Osteoblast (primary cell): ENCODE results near the gene FBXL4. TPM values are rescaled to one million over a fixed set of nuclear protein-coding genes. Genes with fewer than 3 reads are reported as not detected.

Source experiments
- DNase-seq: peaks from one replicate; pipeline ENCODE4 v3.0.0; 2011; ENCODE audit warnings: low spot score, mixed read lengths; ENCODE audit not compliant: insufficient read length; ENCODE audit errors: missing footprints
- H2AFZ ChIP-seq: 2 replicates; pipeline ENCODE4 v1.6.0; 2011; ENCODE audit warnings: mild to moderate bottlenecking, low read length
- H3K27ac ChIP-seq: 2 replicates; pipeline ENCODE4 v1.5.1; 2011; ENCODE audit warnings: mild to moderate bottlenecking, low read depth, low read length, moderate library complexity
- H3K27me3 ChIP-seq: 2 replicates; pipeline ENCODE4 v1.6.0; 2012; ENCODE audit warnings: mild to moderate bottlenecking, control low read depth, inconsistent platforms, low read length, moderate library complexity; ENCODE audit not compliant: insufficient read depth
- H3K36me3 ChIP-seq: 2 replicates; pipeline ENCODE4 v1.5.1; 2011; ENCODE audit warnings: mild to moderate bottlenecking, low read length, control low read depth, moderate library complexity; ENCODE audit not compliant: insufficient read depth
- H3K4me1 ChIP-seq: 2 replicates; pipeline ENCODE4 v1.5.1; 2011; ENCODE audit warnings: mild to moderate bottlenecking, low read length, control low read depth, moderate library complexity; ENCODE audit not compliant: insufficient read depth
- H3K4me2 ChIP-seq: 2 replicates; pipeline ENCODE4 v1.6.0; 2011; ENCODE audit warnings: mild to moderate bottlenecking, low read length; ENCODE audit not compliant: insufficient read depth
- H3K4me3 ChIP-seq: fragments of 200-600 bp; sonication (generic); 3 replicates; pipeline ENCODE4 v1.5.1; 2012; ENCODE audit warnings: mild to moderate bottlenecking, low read length, inconsistent platforms; ENCODE audit not compliant: insufficient read depth
- H3K79me2 ChIP-seq: 2 replicates; pipeline ENCODE4 v1.6.0; 2012; ENCODE audit warnings: mild to moderate bottlenecking, low read length, control low read depth, inconsistent platforms; ENCODE audit not compliant: insufficient read depth
- H3K9me3 ChIP-seq: 2 replicates; pipeline ENCODE4 v1.5.1; 2011; ENCODE audit warnings: low read depth, low read length, control low read depth
- H4K20me1 ChIP-seq: 2 replicates; pipeline ENCODE4 v1.6.0; 2012; ENCODE audit warnings: mild to moderate bottlenecking, low read length, control low read depth; ENCODE audit not compliant: insufficient read depth
- CTCF ChIP-seq: IDR thresholded peaks from 2 replicates; pipeline ENCODE4 v1.5.1; 2011; ENCODE audit warnings: mild to moderate bottlenecking, low read depth, low read length, moderate library complexity; ENCODE audit errors: extremely low read depth
- total RNA-seq: library from RNA; depleted of rRNA; stranded (reverse); fragments of >200 nt; gene quantifications from 2 replicates; pipeline ENCODE4 v1.2.3, GENCODE V29; 2012

The FBXL4 gene
- total RNA-seq, 1 donor: 18.8 TPM

GRCh38 chr6:98985391-98985790 is 37.6 kb upstream of the FBXL4 start:
- Histone ChIP-seq H3K79me2 (no peaks in the 10 kb centered on the region), H3K36me3 (no peaks in the 10 kb centered on the region), H2AFZ (no peak overlapping the region), H3K4me2 (no peak overlapping the region), H3K9me3 (no peaks in the 10 kb centered on the region), H3K27me3 (no peaks in the 10 kb centered on the region), H3K4me1 (no peaks in the 10 kb centered on the region), H4K20me1 (no peaks in the 10 kb centered on the region), H3K27ac (no peak overlapping the region), H3K4me3 (no peak overlapping the region)
- TF ChIP-seq CTCF: no peak
- DNase-seq: no peak

GRCh38 chr6:98984121-98984520 is 36.4 kb upstream of the FBXL4 start:
- H3K79me2 ChIP-seq: no peaks in the 10 kb centered on the region
- H4K20me1 ChIP-seq: no peaks in the 10 kb centered on the region
- H3K27me3 ChIP-seq: no peaks in the 10 kb centered on the region
- no peak overlapping the region for H3K27ac ChIP-seq
- H3K36me3 ChIP-seq: no peaks in the 10 kb centered on the region
- no peaks in the 10 kb centered on the region for H3K9me3 ChIP-seq
- no peak overlapping the region for H3K4me2 ChIP-seq
- TF ChIP-seq CTCF: no peak
- no peak for DNase-seq
- H3K4me3 ChIP-seq: no peak overlapping the region
- H3K4me1 ChIP-seq: no peaks in the 10 kb centered on the region
- H2AFZ ChIP-seq: no peak overlapping the region

- H3K4me2 ChIP-seq: no peak overlapping the region
- H3K4me3 ChIP-seq: no peak overlapping the region
- no peaks in the 10 kb centered on the region for H4K20me1 ChIP-seq
- H3K9me3 ChIP-seq: no peaks in the 10 kb centered on the region
- DNase-seq: no peak
- no peak for TF ChIP-seq CTCF
- H3K79me2 ChIP-seq: no peaks in the 10 kb centered on the region
- H3K27ac ChIP-seq: no peak overlapping the region
- no peak overlapping the region for H2AFZ ChIP-seq
- H3K27me3 ChIP-seq: no peaks in the 10 kb centered on the region
- no peaks in the 10 kb centered on the region for H3K4me1 ChIP-seq
- no peaks in the 10 kb centered on the region for H3K36me3 ChIP-seq
These were observed 33.7 kb upstream of the FBXL4 start for GRCh38 chr6:98981473-98981872.

GRCh38 chr6:98980819-98981218 is 33.1 kb upstream of the FBXL4 start:
- Histone ChIP-seq H3K4me3 (no peak overlapping the region), H2AFZ (no peak overlapping the region), H3K27me3 (no peaks in the 10 kb centered on the region), H3K36me3 (no peaks in the 10 kb centered on the region), H3K4me1 (no peaks in the 10 kb centered on the region), H3K79me2 (no peaks in the 10 kb centered on the region), H3K4me2 (no peak overlapping the region), H4K20me1 (no peaks in the 10 kb centered on the region), H3K27ac (no peak overlapping the region), H3K9me3 (no peaks in the 10 kb centered on the region)
- no peak for DNase-seq
- no peak for TF ChIP-seq CTCF
